Osteoblast (primary cell): ENCODE results near the gene NEDD4L. TPM values are rescaled to one million over a fixed set of nuclear protein-coding genes. Genes with fewer than 3 reads are reported as not detected.

Experiments used
- DNase-seq: peaks from one replicate; pipeline ENCODE4 v3.0.0; 2011; ENCODE audit warnings: low spot score, mixed read lengths; ENCODE audit not compliant: insufficient read length; ENCODE audit errors: missing footprints
- H2AFZ ChIP-seq: 2 replicates; pipeline ENCODE4 v1.6.0; 2011; ENCODE audit warnings: mild to moderate bottlenecking, low read length
- H3K27ac ChIP-seq: 2 replicates; pipeline ENCODE4 v1.5.1; 2011; ENCODE audit warnings: mild to moderate bottlenecking, low read depth, low read length, moderate library complexity
- H3K27me3 ChIP-seq: 2 replicates; pipeline ENCODE4 v1.6.0; 2012; ENCODE audit warnings: mild to moderate bottlenecking, control low read depth, inconsistent platforms, low read length, moderate library complexity; ENCODE audit not compliant: insufficient read depth
- H3K36me3 ChIP-seq: 2 replicates; pipeline ENCODE4 v1.5.1; 2011; ENCODE audit warnings: mild to moderate bottlenecking, low read length, control low read depth, moderate library complexity; ENCODE audit not compliant: insufficient read depth
- H3K4me1 ChIP-seq: 2 replicates; pipeline ENCODE4 v1.5.1; 2011; ENCODE audit warnings: mild to moderate bottlenecking, low read length, control low read depth, moderate library complexity; ENCODE audit not compliant: insufficient read depth
- H3K4me2 ChIP-seq: 2 replicates; pipeline ENCODE4 v1.6.0; 2011; ENCODE audit warnings: mild to moderate bottlenecking, low read length; ENCODE audit not compliant: insufficient read depth
- H3K4me3 ChIP-seq: fragments of 200-600 bp; sonication (generic); 3 replicates; pipeline ENCODE4 v1.5.1; 2012; ENCODE audit warnings: mild to moderate bottlenecking, low read length, inconsistent platforms; ENCODE audit not compliant: insufficient read depth
- H3K79me2 ChIP-seq: 2 replicates; pipeline ENCODE4 v1.6.0; 2012; ENCODE audit warnings: mild to moderate bottlenecking, low read length, control low read depth, inconsistent platforms; ENCODE audit not compliant: insufficient read depth
- H3K9me3 ChIP-seq: 2 replicates; pipeline ENCODE4 v1.5.1; 2011; ENCODE audit warnings: low read depth, low read length, control low read depth
- H4K20me1 ChIP-seq: 2 replicates; pipeline ENCODE4 v1.6.0; 2012; ENCODE audit warnings: mild to moderate bottlenecking, low read length, control low read depth; ENCODE audit not compliant: insufficient read depth
- total RNA-seq: library from RNA; depleted of rRNA; stranded (reverse); fragments of >200 nt; gene quantifications from 2 replicates; pipeline ENCODE4 v1.2.3, GENCODE V29; 2012
- TF ChIP-seq, protein P1 (sequence below): IDR thresholded peaks from 2 replicates; pipeline ENCODE4 v1.5.1; 2011; ENCODE audit warnings: mild to moderate bottlenecking, low read depth, low read length, moderate library complexity; ENCODE audit errors: extremely low read depth

The NEDD4L gene
- total RNA-seq, 1 donor: 30.0 TPM

DNA sequence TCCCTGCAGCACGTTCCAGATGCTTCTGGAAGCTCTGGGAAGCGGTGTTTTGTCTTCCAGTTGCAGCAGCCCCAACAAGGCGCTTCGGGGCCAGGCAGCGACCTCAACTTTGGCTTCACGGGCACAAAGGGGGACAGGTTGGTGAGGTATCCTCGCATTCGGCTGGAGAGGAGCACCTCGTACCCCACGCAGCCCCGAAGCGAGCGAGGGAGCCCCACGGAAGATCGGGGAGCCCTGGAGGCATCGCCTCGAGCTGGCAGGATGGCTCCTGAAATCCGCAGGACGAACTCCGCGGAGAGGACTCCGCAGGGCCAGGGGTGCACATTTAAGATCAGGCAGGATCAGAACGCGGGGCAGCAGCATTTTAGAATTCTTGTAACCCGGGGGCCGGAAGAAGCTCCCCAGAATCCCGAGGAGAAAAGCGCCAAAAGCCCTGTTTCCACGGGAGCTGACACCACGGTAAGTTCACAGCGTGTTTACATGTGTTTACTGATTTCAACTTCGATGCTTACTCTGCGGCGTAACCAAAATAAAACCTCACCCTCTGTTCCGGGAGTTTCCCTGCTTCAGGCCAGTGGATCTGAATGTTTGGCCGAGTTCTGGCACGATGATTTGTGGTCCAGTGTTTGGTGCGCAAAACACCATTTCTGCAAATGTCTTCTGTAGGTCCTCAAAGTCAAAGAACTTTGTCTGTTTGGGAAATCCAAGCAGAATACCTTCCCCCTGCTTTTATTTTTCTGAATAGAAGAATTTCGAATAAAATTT, 212.5 kb downstream of the NEDD4L start:
- TF ChIP-seq, protein P1, sequence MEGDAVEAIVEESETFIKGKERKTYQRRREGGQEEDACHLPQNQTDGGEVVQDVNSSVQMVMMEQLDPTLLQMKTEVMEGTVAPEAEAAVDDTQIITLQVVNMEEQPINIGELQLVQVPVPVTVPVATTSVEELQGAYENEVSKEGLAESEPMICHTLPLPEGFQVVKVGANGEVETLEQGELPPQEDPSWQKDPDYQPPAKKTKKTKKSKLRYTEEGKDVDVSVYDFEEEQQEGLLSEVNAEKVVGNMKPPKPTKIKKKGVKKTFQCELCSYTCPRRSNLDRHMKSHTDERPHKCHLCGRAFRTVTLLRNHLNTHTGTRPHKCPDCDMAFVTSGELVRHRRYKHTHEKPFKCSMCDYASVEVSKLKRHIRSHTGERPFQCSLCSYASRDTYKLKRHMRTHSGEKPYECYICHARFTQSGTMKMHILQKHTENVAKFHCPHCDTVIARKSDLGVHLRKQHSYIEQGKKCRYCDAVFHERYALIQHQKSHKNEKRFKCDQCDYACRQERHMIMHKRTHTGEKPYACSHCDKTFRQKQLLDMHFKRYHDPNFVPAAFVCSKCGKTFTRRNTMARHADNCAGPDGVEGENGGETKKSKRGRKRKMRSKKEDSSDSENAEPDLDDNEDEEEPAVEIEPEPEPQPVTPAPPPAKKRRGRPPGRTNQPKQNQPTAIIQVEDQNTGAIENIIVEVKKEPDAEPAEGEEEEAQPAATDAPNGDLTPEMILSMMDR: no peak
- Histone ChIP-seq H3K4me2 (no peak overlapping the region), H3K27ac (no peak overlapping the region), H3K36me3 (peaks cover 2% of the 10 kb centered on the region), H3K79me2 (peaks cover 16% of the 10 kb centered on the region), H3K4me1 (no peaks in the 10 kb centered on the region), H4K20me1 (no peaks in the 10 kb centered on the region), H3K4me3 (no peak overlapping the region), H2AFZ (no peak overlapping the region), H3K9me3 (no peaks in the 10 kb centered on the region), H3K27me3 (no peaks in the 10 kb centered on the region)
- no peak for DNase-seq

DNA sequence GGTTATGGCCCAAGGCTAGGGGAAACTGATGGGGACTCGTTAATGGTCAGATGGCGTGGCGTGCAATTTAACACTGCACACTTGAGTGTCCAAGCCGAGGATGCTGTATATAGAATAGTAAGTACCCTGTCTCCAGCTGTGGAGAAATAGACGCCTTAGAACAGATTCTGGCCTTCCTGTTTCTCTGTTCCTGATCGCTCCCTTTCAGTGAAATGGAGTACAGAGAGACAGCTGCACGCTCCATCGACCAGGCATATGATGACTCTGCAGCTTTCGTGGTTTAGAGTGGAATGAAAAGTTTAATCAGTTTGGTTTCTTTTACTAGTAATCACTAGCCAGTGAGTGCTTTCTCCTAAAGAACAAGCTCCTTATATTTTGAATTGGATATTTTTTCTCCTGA, 213.4 kb downstream of the NEDD4L start:
- TF ChIP-seq, protein P1: no peak
- H3K4me1 ChIP-seq: no peaks in the 10 kb centered on the region
- H4K20me1 ChIP-seq: no peaks in the 10 kb centered on the region
- H3K36me3 ChIP-seq: peaks cover 2% of the 10 kb centered on the region
- no peak overlapping the region for H3K4me2 ChIP-seq
- no peak overlapping the region for H3K27ac ChIP-seq
- DNase-seq: peak; percentile 86
- no peak overlapping the region for H2AFZ ChIP-seq
- no peaks in the 10 kb centered on the region for H3K9me3 ChIP-seq
- peaks cover 18% of the 10 kb centered on the region for H3K79me2 ChIP-seq
- H3K4me3 ChIP-seq: no peak overlapping the region
- H3K27me3 ChIP-seq: no peaks in the 10 kb centered on the region

DNA sequence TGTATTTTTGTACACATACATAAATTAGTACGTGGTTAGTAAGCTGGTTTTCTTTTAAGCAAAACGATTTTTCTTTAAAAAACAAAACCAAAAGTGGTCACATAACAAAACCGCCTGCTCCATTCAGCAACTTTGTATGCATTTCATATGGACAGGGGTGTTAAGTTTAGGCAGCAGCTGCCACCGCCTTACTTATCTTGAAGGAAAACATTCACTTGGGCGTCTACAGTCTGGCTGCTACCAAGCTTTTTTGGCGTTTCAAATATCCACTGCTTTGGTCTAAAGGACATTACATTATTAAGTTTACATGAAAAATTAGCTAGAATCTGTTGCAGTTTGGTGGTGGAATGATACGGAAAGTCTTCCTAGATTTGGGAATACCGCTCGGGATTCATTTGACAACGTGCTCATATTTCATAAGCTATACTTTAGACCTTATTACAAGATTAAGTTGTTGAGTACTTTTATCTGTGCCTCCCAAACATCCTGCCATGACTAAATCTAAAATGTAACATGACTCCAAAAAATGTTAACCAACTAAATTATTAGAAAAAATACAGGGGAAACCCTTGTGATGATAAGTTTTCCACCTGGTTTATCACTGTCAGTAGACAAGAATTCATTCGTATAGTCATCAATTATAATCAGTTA, 214.8 kb downstream of the NEDD4L start:
- DNase-seq: no peak
- TF ChIP-seq, protein P1: no peak

More for the DNA sequence above, 214.8 kb downstream of the NEDD4L start:
- Histone ChIP-seq H4K20me1 (no peaks in the 10 kb centered on the region), H3K79me2 (peaks cover 18% of the 10 kb centered on the region), H3K9me3 (no peaks in the 10 kb centered on the region), H3K36me3 (peaks cover 2% of the 10 kb centered on the region), H3K27me3 (no peaks in the 10 kb centered on the region), H3K4me1 (peaks cover 12% of the 10 kb centered on the region), H3K27ac (no peak overlapping the region), H3K4me3 (no peak overlapping the region), H3K4me2 (no peak overlapping the region), H2AFZ (no peak overlapping the region)
